Activated naive CD4-positive, alpha-beta T cell treated with anti-CD3 and anti-CD28 coated beads, Interleukin-2, amount 50 U/mL, for 16 hours (primary cell): ENCODE measurements around the gene RIMS3.

Source experiments
- DNase-seq: peaks from one replicate; pipeline ENCODE4 v3.0.0-alpha.2; 2020

RIMS3 gene

DNA sequence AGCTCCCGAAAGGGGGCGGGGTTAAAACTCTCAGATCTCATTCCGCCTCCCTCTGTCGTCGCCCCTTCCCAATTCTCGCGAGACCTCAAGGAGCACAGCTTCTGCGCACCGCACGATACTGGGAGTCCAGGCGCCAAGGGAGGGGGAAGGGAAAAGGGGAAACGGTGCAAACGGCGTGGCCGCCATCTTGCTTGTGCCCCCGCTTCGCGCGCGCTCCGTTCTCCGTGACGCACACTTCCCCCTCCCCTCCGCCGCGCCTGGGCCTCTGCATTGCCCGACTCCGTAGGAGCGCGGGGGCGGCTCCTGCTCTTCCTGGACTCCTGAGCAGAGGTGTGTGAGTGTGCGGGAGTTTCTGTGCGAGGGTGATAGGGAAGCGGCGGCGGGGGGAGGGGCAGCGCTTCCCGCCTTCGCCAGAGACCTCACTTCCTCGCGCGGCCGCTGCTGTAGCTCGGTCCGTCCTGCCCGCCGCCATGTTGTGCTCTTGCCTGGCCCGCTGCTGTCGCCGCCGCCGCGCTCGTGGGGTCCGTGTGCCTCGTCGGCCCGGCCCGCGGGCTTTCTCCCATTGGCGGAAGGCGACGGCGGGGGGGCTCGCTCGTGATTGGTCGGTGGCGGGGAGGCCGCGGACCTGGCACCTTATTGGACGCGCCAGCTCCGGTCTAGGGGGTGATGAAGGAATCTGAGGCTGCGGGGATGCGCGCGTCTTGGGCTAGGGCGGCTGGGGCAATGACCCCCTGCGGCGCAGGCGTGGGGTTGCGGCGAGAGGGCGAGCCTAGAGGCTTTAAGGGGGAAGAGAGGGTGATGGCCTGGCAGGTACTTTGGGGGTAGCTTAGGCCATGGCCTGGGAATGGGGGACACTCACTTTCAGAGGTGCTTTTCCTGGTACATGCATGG, 26.3 kb upstream of the RIMS3 start, which contains the start of gene NFYC:
NFYC (plus strand) TSS at position 167 of the 891 bp plus-strand sequence. CDS start 47,140 bp downstream, outside the sequence.
- peak; percentile 92 for DNase-seq

DNA sequence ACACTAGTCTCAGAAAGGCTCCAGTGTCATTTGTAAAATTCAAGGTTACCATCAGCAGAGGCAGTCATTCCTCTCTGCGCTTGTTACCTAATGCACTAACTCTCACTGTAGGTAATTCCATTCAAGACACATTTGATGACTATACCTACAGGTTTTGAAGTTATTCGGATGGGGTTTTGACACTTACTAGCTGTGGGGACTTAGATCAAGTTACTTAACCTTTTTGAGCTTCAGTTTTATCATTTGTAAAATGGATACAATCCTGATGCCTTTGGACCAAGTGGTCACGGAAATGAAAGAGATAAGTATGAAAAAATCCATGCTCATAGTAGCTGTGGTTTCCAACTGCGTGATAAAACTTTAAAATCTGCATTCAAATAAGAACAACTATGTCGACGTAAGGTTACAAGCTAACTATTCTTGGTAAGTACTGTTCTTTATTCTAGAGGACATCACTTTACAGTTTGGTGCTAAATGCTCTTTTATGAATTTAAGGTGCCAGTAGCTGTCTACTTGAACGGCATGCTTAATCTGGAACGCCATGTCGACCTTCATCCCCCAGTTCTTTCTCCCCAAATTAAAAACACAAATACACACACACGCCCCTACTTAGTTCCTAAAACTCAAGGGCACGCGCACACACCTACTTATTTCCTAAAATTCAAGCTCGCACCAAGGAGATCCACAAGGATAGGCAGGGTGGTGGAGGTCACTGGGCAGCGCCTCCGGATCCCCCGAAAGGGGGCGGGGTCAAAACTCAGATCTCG, 25.5 kb upstream of the RIMS3 start:
- no peak for DNase-seq

DNA sequence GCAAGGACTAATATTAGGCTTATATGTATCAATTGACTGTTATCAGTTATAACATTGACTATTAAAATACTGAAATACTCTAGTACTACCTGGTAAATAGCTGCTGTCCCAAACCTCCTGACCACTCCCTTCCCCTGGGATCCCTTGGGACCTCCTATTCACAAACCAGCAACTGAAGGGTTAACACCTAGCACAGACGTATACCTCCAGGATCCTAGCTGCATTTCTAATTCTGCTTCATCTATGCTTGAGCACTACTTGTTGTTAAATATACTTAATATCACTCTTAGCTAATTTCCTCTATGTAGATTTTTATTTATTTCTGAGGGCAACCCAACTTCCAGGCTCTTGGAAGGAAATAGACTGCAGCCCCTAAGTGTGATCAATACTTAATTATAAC, 24.3 kb upstream of the RIMS3 start:
- no peak for DNase-seq

DNA sequence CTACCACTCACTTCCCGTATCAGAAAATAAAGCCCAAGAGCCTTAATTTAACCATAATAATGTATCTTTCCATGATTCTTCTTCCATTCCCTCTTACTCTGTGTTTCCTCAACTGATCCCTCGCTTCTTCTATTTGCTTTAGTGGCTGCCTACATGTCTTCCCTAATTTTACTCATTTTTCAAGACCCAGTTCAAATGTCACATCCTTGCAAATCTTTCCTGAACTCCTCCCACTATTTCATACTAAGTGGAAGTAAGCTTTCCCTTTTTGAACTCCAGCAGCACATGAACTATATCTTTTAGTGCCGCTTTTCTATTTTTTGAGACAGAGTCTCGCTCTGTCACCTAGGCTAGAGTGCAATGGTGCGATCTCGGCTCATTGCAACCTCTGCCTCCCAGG, 22.2 kb upstream of the RIMS3 start:
- no peak for DNase-seq

DNA sequence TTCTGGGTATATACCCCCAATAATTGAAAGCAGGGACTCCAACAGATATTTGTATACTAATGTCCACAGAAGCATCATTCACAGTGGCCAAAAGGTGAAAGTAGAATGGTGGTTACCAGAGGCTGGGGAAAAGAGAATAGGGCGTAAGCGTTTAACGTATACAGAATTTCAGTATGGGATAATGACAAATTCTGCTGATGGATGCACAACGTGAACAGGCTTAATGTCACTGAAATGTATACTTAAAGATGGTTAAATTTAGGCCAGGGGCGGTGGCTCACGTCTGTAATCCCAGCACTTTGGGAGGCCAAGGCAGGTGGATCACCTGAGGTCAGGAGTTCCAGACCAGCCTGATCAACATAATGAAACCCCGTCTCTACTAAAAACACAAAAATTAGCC, 21.6 kb upstream of the RIMS3 start:
- DNase-seq = no peak

DNA sequence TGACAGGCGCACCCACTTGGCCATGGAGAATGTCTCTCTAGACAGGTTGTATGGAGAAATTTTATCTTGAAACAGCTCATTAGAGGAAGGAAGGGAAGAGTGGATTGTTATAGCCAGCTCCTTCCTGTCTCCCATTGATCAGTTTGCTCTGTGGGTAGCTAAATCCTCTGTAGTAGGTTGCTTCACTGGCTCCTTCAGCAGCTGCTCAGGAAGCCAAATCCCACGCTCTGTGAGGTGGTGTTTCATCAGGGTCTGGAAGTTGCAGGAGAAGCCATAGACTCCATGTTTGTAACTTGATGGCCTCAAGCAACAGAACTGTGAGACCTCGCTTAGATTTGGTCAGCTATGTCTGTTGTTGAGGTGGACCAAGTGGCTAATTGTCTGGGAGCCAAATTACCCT, 19.2 kb upstream of the RIMS3 start:
- no peak for DNase-seq

DNA sequence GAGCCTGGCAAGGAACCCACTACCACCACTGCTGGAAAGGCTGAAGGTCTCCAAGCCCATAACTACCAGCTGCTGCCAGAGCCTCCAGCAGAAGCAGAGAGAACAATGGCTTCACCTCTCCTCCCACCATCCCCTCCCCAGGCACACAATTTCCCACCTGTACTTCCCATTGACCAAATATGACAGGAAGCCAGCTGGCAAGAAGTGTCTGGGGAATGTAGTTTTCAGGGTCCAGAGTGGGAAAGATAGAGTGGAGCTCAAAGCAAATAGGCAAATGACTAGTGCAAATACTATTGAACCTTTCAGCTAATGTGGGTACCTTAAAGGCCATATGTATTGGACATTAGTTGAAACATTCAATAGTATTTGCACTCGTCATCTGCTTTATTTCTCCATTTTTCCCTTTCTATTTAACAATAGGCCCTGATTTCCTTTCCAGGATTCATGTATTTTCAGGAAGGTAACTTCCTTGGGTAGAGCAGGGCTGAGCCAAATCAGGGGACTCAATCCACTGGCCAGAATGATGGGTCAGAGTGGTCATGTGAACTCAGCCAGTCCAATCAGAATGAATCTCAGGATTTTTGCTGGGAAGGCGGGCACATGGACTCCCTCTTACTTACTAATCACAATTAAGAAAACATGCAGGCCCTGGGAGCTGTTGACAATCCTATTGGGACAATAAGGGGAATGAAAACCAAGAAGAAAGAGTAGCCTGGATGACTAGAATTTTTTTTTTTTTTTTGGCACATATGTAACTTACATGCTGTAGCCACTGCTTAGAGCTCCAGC, 13.9 kb upstream of the RIMS3 start:
- no peak for DNase-seq

DNA sequence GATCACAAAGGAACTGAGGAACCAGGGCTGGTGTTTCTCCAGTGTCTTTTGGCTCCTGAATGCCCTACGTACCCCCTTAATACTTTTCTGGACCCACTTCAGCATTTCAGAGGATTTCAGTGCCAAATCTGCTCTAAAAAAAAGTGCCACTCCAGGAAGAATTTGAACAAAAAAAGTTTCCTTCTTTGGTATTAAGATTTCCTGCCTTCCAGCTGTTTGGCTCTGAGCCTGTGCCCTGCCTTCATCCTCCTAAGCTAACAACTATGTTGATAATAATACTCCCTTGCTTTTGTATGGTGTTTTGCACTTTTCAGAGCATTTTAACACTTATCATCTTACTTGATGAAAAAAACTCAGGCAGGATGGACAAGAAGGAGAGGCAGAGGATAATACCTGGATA, 11.0 kb upstream of the RIMS3 start:
- DNase-seq = no peak

DNA sequence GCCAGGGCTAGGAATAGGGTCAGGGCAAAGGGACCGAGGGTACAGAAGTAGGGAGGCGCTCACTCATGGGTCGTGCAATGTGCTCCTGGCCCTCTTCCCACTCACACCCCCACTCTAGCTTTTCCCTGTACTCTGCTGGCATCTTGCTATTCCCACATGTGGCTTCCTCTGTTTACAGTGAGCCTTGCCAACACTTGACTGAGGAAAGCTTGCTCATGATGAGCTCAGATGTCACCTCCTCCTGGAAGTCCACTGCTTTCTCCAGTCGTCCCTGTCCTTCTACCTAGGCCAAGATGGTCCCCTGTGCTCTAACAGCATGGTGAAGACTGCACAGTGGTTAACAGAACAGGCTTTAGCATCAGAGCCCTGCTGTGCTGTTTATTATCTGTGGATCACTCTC, 8.0 kb upstream of the RIMS3 start:
- no peak for DNase-seq

DNA sequence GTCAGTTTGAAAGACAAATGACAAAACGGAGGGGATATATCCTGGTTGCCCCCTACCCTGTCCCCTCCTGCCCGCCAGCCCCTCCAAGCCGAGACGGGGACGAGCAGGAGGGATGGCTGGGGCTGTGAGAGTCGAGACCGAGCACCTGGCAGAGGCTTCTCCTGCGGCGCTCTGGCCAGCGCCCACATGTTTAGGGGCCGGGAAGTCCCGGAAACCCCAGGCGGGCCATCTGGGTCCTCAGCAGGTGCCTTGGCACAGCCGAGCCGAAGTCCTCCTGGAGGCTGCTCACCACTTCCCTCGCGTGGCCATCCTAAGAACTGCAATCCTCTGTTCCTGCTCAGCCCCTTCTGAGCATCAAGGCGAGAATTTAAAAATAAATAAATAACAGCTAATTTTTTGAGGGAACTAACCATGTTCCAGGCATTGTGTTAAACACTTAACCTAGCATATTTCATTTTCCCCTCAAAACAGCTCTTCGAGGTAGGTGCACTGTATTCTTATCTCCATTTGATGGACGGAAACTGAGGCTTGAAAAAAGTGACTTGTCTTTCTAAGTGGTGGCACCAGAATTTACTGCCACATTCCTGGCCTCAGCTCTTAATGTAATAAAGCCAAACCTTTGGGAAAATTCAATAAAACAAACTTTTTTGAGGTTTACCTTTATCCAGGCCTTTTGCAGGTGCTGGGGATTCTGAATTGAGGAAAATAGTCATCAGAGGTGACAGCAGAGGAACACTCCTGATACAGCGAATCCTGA, 3.5 kb upstream of the RIMS3 start:
- DNase-seq = peak; percentile 84

DNA sequence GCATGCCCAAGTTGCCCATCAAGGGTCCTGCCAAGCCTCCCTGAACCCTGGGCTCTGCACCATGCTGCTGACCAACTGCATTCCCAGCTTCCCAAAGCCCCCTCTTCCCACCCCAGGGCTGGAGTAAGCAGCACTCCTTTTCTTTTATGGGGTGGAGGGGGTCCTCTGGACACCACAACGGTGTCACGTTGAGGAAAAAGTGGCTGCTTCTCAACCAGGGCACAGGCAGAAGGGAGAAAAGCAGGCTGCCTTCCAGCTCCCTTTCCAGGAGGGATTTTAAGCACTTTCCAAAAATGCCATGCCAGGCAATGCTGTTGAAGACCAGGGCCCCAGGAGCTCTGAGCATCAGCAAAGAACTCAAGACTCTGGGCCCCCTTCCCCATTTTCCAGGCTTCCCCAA, 691 bp downstream of the RIMS3 start:
- no peak for DNase-seq

DNA sequence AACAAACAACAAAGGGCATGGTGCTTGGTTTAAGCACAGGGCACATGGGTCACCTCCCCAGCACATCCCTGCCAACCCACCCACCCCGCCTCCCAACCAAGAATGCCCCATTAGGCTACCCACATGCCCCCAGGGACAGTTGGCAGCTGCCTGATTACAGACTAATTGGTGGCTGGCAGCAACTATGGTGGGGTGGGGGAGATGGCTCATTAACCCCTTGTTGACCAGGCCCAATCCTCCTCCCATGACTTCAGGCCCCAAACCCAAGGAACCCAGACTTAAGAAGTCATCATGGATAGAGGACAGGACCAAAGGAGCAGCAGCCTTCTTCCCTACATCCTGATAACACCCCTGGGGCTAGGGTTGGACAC, 1.3 kb downstream of the RIMS3 start:
- no peak for DNase-seq

DNA sequence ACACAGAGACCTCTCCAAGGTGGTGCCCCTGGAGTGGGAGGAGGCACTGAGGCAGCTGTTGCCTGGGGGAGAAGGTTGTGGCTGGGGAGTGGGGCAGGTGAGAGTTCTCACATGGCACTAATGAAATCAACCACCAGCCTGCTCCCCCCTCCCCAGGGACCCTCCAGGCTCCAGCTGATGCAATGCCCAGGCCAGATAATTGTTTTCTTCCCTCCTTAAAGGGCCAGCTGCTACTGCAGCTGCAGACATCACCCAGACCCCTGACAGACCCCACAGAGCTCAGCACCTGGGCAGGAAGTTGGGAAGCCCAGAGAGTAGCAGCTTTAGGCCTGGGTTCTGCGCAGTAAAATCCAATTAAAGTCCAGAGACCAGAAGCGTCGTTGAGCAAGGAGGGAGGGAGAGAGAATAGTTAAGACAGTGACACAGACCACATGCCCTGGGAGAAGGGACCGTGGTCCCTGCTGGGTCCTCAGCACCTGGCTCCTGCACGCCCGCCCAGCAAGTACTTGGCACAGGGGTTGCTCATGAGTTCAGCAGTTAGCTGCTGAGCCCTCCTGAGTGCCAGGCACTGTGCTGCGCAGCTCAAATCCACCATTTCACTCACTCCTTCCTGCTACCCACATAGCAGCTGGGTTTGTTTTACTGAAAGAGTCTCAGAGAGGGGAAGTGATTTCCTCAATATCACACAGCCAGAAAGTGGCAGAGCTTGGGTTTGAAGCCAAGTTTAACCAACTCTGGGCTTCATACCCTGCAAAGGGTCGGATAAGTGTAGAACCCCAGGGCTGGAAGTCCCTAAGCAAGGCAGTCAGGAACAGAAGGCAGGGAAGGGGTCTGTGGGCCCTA, 1.9 kb downstream of the RIMS3 start:
- DNase-seq = no peak

DNA sequence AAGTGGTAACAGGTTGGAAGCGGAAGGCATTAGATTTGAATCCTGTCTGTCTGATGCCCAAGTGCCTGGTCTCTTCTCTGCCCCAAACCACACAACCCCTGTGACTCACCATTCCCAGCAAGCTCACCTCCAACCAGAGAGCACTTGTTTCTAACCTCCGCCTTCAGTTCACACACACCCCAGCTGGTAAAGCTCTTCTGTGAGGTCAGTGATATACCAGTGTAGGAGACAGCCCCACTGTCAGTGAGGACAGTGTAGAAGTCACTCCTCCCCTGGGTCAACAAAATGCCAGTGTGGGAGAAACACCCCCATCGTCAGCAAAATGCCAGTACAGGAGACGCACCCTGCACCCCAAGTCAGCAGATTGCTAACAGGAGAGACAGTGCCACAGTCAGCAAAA, 2.6 kb downstream of the RIMS3 start:
- DNase-seq = no peak

DNA sequence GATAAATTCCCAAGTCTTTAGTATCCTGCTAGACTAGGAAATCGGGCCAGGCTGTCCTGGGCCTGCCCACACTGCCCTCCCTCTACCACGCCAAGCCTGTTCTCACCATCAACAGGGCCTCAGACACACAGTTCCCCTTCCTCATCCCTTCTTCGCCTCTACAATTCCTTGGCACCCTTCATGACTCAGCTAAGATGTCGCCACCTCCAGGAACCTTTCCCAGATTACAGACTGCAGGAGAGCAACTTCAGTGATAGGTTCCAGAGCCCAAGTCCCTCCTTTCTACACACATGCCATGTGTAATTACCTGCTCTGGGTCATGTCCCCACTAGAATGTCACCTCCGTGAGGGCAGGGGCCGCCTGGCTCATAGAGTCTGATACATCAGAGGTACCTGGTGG, 3.3 kb downstream of the RIMS3 start:
- DNase-seq = no peak

DNA sequence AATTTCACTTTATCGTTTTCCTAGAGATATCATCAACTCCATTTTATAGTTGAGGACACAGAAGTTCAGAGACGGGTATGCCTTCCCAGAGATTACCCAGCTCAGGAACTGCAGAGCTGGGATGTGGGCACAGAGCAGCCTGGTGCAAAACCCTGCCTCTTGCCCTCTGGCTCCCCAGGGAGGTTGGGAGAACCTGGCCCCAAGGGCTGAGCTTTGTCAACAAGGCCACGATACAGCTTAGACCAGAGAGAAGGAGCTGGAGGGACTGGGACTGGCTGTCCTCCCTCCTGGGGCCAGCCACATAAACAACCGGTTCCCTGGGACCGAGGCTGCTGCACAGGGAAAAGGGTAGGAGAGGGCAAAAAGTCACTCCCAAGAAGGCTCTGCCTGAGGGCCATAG, 3.8 kb downstream of the RIMS3 start:
- DNase-seq = no peak

DNA sequence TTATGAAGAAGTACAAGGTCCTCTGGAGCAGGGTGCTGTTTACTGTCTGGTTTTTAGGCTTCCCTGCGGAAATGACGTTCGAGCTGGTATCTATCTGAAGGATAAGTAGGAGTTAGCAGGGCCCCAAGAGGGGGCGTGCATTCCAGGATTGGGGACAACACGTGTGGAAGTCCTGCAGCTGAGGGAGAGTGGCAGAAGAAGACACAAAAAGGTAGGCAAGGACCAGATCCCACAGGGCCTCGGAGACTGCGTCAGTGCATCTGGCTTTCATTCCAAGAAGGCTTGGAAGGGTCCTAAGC, 5.9 kb downstream of the RIMS3 start:
- DNase-seq = no peak

DNA sequence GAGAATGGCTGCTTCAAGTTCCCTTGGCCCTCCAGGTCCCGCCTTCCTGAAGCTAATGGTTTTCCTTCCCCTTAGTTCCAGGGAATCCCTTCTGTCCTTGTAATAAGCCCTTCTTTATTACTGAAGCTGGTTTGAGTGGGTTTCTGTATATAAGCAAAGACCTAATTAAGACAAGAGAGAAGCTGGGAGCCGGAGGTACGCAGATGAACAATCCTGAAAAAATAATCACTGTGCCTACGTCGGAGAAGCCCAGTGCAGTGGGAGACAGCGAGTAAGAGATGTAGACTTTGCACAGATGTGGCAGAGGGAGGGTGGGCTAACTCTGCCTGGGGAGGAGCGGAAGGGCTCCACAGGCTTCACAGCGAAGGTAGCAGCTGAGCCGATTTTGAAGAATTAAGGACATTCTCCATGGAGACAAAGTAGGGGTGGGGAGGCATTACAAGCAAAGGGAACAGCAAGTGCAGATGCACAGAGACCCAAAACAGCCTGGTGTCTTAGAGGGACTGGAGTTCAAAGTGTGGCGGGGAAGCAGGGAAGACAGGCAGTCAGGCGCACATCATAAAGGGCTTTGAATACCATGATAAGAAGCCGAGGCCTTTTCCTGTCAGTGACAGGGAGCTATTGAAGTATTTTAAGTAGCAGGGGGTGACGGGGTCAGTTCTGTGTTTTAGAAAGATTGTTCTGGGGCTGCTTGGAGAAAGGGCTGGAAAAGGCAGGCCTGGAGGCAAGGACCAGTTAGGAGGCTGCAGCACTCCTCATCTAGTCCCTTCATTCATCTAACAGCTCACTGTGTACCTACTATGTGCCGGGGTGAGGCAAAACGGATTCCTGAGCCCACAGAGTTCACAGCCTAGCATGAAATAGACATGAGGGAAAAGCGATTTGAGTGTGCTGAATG, 6.5 kb downstream of the RIMS3 start:
- DNase-seq = no peak

DNA sequence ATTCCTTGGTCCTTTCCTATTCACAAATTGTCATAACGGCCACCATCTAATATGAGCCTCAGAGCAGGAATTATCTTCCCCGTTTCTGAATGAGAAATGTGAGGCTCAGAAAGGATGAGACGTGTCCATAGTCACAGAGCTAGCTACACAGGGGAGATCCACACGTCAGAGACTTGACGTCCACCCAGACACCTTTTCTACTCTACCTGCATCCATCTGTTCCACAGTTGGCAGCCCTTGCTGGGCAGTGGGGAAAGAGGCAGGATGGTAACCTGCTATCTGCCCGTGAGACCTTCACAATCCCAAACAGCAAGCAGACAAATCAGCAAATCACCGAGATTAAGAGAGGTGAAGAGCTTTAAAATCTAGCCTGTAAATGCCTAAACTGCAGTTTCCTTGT, 8.4 kb downstream of the RIMS3 start:
- DNase-seq = no peak

DNA sequence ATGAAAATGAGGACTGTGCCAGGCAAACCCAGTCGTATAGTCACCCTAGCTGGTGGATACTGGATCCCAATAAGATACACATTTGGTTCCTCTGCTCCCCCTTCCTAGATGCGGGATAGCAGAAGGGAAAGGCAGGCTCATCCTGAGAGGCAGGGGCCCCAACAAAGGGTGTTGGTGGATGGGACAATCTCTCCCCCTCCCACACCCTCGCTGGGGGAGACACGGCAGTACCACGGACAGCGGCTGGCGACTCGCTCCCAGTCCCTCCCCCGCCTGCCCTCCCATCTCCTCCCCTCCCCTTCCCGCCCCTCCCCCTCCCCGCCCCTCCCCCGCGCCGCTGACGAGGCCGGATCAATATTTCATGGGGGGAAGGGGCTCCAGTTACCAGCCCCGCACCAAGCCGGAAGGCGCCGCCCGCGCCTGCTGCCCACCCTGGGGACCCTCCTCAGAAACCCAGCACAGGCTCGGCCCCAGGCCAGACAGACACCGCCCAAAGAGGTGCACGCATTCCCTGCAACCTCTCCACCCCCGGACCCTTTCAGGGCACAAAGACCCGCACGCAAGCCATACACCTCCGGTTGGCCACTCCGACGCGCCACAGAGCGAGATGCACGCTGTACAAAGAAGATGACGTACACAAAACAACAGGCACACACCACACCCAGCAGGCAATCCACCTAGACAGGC, 11.5 kb downstream of the RIMS3 start:
- DNase-seq = no peak
